Fibroblast of skin of scalp (primary cell): Measurements from ENCODE around the gene IQGAP2.

Source experiments
- DNase-seq: peaks from one replicate; pipeline ENCODE4 v3.0.0-alpha.2; 2013

The IQGAP2 gene

DNA sequence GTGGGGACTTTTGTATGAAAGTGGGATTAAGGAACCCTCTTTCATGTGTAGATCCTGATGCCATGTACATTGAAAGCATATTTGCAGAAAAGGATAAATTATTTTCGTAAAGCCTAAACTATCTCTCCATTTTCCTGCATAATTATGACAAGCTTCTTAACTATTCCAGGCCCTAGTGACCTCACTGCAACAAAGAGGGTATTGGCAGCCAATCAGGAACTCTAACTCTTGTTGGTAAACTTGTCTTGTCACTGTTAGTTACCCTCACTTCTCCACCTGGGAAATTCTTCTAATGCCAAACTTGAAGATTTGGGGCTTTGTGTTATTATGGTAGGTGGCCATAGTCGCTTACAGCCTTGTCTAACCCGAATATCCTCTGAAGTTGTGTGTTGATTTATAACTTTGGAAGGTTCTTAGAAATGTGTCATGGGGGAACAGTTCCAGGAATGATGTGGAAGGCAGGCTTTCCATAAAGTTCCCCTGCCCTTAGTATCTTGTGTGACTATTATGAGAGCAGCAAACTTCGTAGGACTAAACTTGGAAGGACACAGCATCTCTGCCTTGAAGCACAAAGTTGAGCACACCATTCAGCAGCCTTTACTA is 52.5 kb downstream of the IQGAP2 start:
- DNase-seq = no peak

DNA sequence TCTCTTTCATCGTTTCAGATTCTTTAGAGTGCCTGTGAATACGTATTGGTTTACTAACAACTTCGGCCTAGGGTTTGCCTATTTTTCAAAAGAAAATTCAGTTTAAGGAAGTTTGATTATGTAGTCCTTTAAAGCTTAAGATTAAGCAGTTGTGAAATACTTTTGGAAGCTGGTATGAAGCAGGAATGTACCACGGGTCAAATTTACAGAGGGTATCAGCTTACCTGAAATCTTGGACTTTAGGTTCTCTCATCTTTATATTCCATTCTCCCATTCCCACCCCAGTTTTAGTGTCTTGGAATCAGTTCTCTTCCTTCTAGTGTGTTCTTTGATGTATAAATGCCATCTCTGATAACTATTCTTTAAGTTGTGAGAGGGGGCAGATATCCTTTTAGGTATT is 53.2 kb downstream of the IQGAP2 start:
- DNase-seq = no peak

DNA sequence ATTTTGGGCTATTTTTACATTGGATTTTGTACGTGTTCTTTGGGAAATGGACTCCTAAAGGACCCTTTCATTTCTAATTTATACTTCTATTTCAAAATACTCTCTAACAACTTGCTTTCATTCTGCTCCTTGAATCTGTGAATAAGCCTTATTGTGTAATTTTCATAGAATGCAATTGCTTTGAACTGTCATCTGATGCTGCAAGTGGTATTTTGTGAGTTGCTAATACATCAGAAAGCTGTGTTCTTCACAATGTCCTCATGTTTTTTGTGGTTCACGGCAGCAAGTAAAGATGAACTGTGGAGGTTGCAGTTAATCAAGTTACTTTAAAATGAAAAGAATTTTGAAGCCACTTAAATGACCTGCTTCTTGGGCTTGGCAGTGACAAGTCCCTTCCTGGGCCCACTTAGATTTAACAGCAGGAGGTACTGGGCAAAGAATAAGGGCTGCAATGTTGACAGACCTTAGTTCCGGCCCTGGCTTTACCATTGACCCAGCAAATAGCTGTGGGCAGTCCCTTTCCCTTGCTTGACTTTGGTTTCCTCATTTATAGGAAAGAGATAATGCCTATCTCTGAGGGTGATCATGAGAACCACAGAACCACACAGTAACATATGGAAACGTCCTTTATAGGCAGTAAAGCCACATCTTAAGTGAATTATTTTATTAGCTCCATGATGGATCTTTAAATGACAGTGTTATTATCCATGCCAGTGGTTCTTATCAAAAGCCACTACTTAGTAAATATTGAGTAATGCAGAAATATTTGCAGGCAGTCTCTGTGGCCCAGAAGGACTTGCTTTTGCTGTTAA is 54.8 kb downstream of the IQGAP2 start:
- no peak for DNase-seq

DNA sequence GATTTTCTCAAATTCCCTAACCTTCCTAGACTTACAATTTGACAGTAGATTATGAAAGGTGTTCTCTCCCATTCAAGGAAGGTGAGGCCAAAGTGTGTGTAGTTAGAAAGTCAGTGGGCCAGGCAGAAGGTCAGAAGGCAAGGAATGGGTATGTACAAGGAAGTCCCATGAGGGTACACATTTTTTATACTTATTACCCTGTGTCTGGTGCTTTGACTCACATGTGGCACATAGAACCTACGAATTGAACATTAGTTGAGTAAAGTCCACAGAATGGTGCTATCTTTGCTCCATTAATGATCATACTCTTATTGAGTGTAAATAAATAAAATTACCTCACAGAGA is 55.4 kb downstream of the IQGAP2 start:
- no peak for DNase-seq

DNA sequence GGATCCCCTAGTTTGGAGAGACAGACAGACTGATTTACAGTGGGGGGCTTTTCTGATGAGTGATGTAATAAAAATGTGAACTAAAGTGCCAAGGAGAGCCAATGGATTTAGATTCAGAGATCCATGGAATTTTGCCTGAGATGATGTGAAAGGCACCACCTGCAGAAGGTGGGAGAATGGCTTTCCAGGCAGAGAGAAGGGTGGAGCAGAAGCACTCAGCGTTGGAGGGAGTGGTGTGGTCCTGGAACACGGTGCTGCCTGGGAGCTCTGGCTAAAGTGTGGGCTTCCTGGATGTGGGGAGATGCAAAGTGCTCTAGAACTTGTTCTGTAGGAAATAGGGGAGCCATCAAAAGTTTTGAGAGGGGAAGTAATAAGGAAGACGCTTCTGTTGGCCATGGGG is 57.0 kb downstream of the IQGAP2 start:
- no peak for DNase-seq

DNA sequence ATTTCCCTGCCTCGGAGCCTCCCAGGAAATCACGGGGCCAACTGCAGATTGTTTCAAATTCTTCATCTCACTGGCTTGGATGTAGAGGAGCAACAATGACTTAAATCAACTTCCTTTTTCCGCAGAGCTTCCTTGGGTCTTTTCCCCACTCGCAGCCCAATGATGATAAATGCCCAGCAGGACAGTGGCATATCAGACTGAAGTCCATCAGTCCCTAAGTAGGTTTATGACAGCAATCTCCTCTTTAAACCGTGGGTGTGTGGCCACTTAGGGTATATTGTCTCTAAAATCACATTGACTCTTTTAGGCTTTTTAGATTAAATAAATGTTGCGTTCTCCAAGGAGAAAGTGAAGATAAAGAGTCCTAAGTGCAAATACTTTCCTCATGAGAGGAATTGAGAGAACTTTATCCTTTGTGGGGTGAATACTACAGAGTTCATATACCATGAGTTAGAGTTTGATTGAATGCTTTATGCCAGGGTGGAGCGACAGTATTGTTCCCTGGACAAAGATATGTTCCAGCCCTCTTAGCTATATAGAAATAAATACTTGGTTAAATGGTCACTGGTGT is 59.1 kb downstream of the IQGAP2 start:
- no peak for DNase-seq

DNA sequence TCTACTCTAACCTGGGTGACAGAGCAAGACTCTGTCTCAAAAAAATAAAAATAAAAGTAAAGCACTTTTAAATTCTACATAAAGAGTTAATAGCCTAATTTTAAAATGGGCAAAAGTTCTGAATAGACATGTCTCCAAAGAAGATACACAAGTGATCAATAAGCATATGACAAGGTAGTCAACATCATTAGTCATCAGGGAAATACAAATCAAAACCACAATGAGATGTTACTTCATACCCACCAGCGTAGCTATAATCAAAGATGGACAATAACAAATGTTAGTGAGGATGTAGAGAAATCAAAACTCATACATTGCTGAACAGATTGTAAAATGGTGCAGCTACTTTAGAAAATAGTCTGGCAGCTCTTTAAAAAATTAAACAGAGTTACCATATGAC is 64.1 kb downstream of the IQGAP2 start:
- DNase-seq = no peak

DNA sequence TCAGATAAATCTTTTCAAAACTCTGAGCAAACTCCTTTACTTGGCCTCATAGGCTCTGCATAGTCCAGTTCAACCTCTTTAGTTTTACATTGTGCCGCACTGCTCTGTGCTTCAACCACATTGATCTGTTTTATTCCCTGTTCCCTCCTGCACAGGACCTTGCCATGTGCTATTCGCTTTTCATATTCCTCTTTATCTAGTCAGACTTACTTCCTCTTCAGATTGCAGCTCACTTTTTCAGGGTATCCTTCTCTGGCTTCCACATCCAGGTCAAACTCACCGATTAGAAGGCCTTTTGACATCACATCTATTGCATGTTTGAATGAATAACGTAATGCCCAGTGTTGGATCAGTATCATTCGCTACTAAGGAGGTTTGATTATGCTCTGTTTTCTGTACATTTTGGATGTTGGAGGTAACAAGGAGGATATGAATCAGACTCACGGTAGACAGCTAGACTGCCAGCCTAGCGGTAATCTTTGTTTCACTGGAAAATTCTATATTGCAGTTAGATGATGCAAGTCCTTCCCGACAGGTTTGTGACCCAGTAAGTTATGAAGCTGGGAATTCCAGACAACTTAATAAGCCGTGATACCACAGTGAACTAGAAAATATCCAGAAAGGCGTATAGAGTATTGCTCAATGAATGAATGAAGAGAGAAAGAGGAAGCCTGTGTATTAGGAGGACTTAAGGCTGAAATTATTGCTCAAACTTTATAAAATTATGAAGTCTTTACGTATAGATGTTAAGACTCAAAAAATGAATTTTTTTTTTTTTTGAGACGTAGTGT is 65.7 kb downstream of the IQGAP2 start:
- no peak for DNase-seq

DNA sequence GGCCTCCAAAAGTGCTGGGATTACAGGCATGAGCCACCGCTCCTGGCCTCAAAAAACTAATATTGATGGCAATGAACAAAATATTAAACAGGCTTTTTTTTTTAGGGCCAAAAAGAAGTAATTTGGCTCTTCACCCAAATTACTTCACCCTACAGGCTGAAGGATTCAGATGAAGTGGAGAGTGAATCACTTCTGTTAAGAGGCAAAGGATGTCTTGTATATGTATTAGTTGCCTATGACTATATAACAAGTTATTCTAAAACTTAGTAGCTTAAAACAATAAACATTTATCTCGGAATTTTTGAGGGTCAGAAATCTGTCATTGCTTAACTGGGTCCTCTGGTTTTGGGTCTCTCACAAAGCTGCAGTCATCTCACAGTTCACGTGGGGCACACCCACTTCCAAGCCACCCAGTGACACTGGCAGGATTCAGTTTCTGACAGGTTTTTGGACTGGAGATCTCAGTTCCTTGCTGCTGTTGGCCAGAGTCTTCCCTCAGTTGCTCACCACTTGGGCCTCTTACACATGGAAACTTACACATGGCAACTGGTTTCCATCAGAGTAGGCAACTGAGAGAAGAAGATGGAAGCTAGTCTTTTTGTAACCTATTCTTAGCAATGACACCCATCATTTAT is 66.7 kb downstream of the IQGAP2 start:
- no peak for DNase-seq

DNA sequence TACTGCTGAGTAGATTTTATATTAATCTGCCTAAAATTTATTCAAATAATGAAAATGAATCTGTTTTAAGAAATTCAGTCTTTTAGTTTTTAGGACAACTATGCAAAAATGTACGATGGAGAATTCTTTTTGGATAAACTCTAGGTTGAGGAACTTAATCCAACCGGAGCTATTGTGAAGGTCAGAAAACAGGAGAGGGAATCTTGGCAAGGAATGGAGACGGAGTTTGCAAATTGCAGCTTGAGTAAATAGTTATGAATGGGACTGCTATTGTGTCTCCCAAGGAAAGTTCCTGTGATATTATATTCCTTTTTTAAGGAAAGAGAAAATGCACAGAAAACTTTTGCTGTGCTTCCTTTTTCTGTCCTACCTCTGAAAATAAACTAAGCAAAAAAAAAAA is 67.9 kb downstream of the IQGAP2 start:
- DNase-seq = no peak

DNA sequence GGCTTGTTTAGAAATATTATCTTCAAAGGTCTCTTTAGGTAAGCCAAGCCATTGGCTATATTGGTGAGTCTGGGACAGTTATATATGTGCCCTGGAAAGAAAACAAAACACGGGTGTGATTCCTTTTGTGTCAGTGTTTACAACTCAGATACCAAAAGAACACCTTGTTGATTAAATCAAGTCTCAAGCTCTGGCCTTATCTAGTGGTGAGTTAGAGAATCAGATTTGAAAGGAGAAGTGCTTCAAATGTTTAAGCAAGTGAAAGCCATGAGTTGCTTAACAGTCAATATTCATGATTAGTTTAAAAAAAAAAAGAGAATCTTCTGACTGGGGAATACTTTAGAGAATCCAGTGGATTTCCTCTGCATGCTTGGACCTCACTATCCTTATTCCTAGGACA is 68.3 kb downstream of the IQGAP2 start:
- DNase-seq = no peak

DNA sequence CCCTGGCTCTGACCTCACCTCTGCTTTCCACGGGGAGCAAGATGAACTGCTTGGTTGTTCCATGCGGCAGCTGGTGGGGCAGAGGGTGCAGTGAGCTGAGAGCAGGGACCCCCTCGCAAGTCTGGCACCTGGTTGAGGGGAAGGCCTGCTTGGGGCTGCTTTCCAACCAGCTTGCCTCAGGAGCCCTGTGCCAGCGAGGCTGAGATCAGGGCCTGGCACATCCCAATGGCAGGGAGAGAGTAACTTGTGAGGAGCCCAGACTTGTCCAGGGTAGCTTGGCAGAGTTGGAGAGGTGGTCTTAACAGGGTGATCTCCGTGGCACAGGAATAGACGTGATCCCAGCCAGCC is 68.9 kb downstream of the IQGAP2 start:
- no peak for DNase-seq

DNA sequence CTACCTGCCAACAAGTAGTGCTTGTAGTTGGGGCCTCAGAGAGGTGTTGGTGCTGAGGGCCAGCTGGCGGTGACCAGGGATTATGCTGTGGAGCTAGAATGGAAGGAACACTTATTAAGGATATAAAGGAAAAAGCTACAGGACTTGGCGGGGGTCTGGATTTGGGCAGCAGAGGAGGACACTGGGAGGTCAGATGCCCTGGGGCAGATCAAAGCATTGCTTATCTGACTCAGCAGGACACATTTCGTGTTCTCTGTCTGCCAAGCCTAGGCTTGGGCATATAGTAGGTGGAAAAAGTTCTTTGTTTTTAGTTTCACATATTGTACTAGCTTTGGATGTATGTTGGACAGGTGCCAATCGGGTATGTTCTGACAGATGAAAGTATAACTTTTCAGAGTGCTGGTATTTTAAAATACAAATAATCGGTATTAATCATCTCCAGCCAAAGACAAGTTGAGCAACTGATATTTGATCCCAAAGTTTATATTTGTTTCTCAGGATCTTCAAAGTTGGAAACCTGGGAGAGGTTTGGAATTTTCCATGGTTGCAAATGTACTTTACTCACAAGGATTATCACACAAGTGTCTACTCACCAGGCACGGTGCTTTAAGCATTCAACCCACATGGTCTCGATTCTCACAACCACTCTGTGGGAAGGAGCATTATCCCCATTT is 69.4 kb downstream of the IQGAP2 start:
- DNase-seq = no peak

DNA sequence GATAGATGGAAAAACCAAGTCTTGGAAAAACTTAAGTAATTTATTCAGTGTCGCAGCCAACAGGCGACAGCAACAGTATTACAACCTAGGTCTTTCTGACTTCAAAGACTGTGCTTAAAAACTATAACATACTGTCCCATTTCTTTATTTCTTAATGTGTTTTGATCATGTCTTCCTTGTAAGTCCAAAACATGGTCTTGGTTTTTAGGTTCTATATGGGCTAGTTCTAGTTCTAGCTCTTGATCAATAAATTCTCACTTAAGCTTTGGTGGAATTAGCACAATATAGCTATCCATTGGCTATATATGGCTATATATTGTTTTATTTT is 69.9 kb downstream of the IQGAP2 start:
- no peak for DNase-seq

DNA sequence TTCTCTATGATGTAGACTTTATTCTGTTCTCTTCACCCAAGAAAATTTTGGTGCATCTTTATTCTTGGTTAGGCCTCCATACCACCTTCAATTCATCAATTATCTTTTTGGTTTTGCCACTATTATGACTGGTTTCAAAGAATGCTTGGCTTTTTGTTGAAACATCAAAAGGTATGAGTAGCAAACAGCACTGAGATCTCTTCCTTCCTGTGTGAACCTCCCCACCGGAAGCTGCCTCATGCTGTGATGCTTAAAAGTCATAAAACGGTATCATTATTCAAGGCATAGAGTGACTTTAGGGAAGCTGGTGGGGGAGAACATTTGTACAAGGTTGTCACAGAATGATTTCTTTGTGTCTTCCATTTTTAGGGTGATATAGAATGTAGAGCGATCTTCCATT is 70.6 kb downstream of the IQGAP2 start:
- DNase-seq = no peak

DNA sequence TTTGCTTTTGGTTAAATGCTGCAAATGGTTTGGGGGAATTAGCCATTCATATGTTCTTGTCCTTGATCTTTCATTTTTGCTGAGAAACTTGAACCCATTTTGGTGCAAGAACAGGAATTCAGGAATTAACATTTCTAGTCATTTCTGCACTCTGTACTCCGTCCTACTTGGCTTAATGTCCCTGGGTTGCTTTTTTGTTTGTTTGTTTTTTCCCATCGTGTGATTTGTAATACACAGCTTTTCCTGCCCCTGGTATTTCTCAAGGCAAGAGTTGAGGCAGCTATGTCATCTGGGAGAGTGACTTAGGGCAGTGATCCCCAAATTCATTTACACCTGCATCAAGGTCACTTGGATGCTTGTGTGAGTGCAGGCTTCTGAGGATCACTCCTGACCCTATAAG is 71.3 kb downstream of the IQGAP2 start:
- no peak for DNase-seq

DNA sequence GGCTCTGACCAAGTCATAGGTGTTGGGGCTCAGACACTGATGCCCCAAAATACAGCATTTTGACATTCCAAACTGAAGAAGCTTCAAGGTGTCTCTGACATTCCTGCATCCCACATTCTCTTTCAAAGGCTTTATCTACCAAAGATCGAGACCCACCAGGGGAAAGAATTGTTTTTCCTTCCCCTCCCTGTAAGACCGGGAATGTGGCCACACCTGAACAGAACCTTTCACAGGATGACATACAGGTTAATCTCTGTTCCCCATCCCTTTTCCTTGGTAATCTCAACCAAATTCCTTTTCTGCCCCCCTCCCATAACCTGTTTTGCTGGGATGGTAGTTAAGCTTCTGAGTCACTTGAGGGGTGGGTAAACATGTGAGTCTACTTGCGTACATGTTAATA is 72.3 kb downstream of the IQGAP2 start:
- DNase-seq = no peak

DNA sequence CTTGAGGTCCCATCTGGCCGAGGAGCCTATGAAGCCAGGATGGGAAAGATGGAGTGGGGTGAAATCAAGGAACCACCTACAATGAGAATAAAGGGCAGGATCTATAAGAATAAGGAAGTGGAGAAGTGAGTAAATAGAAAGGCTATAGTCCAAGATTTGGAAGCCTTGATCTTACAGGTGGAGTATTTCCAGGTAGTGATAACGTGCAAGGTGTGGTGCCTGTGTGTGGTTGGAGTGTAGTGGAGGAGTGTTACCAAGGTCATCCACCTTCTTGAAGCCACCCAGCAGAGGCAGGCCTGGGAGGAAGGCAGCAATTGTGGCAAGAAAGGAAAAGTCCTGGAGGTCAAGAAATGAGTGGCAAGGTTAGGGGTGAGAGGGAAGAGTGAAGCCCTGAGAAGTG is 72.9 kb downstream of the IQGAP2 start:
- no peak for DNase-seq

DNA sequence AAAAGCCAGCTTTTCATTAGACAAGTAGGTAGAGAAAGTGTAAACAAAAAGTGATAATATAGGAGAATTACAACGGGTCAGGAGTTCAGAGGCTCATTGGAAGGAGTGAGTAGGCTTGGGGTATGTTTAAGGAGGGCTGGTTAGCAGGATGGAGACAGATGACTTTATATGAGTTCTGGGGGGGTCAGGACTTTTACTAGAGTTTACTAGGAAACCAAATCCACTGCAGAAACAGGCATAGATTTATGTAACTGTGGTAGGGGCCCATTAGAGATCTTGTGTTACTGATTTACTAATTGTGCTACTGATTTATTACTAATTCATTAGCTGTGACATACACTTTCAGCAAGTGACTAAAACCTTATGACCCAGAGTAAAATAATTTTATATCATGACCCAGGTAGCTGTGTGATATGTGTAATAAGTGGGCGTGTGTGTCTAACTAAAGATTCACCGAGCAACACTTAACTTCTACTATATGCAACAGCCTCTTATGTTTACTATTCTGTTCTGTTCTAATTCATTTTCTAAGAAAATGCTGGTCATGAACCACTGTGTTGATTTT is 73.5 kb downstream of the IQGAP2 start:
- no peak for DNase-seq

DNA sequence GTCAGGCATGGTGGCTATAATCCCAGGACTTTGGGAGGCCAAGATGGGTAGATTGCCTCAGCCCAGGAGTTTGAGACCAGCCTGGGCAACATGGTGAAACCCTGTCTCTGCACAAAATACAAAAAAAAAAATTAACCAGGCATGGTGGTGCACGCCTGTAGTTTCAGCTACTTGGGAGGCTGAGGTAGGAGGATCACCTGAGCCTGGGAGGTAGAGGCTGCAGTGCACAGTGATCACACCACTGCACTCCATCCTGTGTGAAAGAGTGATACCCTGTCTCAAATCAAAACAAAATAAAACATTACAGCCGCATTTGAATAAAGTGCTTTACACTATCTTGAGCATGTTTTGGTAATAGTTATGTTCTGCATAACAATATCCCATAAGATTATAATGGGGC is 74.0 kb downstream of the IQGAP2 start:
- DNase-seq = no peak

DNA sequence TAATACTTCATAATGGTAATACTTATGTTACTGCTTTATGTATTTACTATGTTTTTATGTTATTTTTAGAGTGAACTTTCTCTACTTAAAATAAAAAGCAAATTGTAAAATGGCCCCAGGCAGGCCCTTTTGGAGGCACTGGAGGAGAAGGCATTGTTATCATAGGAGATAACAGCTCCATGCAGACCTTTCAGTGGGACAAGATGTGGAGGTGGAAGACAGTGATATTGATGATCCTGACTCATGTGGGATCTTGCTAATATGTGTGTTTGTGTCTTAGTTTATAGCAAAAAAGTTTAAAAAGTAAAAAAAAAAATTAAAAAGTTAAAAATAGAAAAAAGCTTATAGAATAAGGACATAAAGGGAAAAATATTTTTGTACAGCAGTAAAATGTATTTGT is 74.5 kb downstream of the IQGAP2 start:
- DNase-seq = no peak

DNA sequence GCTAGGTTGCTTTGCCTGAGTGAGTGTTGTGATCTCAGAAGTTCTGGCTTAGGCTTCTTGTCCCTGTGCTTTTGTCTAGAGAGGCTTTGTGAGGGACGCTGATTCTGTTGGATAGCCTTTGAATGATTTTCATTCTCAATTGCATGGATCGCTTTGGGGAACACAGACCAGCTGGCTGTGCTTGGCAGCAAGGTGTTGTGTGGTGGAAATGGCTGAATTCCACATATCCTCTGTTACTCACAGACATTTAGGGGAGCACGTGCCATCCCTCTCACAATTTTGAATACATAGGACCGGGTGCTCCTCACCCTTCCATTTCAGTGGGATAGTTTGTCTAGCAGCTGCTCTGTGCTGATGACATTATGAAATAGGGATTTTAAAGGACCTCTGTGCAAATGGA is 76.2 kb downstream of the IQGAP2 start:
- DNase-seq = no peak
